Subcutaneous abdominal adipose tissue (tissue), 5 donors: Measurements from ENCODE around the gene DCC.

Experiments used
- H3K27ac ChIP-seq: one replicate; pipeline ENCODE4 v1.7.0; 2013; ENCODE audit warnings: low read depth, mild to moderate bottlenecking, inconsistent platforms, low read length, moderate library complexity
- H3K27me3 ChIP-seq, 5 donors: one replicate each; pipeline ENCODE4 v1.7.0; 2013; ENCODE audit warnings: low read length in 5 of 5, inconsistent platforms in 1 of 5; ENCODE audit not compliant: control insufficient read depth in 5 of 5, insufficient read depth in 4 of 5
- H3K36me3 ChIP-seq, 5 donors: one replicate each; pipeline ENCODE4 v1.7.0; 2013; ENCODE audit warnings: low read length in 5 of 5; ENCODE audit not compliant: control insufficient read depth in 5 of 5, insufficient read depth in 5 of 5
- H3K4me1 ChIP-seq, 5 donors: one replicate each; pipeline ENCODE4 v1.7.0; 2013; ENCODE audit warnings: low read length in 5 of 5, mild to moderate bottlenecking in 3 of 5, moderate library complexity in 1 of 5; ENCODE audit not compliant: control insufficient read depth in 5 of 5, insufficient read depth in 5 of 5
- H3K4me3 ChIP-seq, 5 donors: one replicate each; pipeline ENCODE4 v1.7.0; 2013; ENCODE audit warnings: low read length in 5 of 5, low read depth in 1 of 5
- H3K9ac ChIP-seq, 5 donors: one replicate each; pipeline ENCODE4 v1.7.0; 2013; ENCODE audit warnings: low read length in 5 of 5, mild to moderate bottlenecking in 4 of 5, moderate library complexity in 3 of 5
- H3K9me3 ChIP-seq, 5 donors: one replicate each; pipeline ENCODE4 v1.7.0; 2013; ENCODE audit warnings: low read length in 5 of 5; ENCODE audit not compliant: control insufficient read depth in 5 of 5
- donor health status: healthy.
- donor health status: healthy.
- donor health status: healthy.
- donor health status: healthy.
- donor health status: healthy.

DCC gene

GRCh38 chr18:52403291-52404021 lies 63.5 kb downstream of the DCC start:
- Histone ChIP-seq H3K9me3 (peaks cover 0 to 2% (median 0%) of the 10 kb centered on the region in 5 donors), H3K27ac (no peak overlapping the region), H3K27me3 (no peaks in the 10 kb centered on the region), H3K9ac (no peak overlapping the region), H3K36me3 (no peaks in the 10 kb centered on the region), H3K4me1 (no peaks in the 10 kb centered on the region), H3K4me3 (no peak overlapping the region)

GRCh38 chr18:52408800-52409302 lies 68.9 kb downstream of the DCC start:
- H3K27me3 ChIP-seq, result no peaks in the 10 kb centered on the region
- no peaks in the 10 kb centered on the region for H3K36me3 ChIP-seq
- H3K4me1 ChIP-seq, result no peaks in the 10 kb centered on the region
- H3K9ac ChIP-seq, result no peak overlapping the region
- H3K4me3 ChIP-seq, result no peak overlapping the region
- peaks cover 0 to 2% (median 0%) of the 10 kb centered on the region in 5 donors for H3K9me3 ChIP-seq
- H3K27ac ChIP-seq, result no peak overlapping the region

- H3K9ac ChIP-seq, result no peak overlapping the region
- no peak overlapping the region for H3K4me3 ChIP-seq
- H3K27ac ChIP-seq, result no peak overlapping the region
- no peaks in the 10 kb centered on the region for H3K4me1 ChIP-seq
- H3K27me3 ChIP-seq, result no peaks in the 10 kb centered on the region
- H3K9me3 ChIP-seq, result no peaks in the 10 kb centered on the region
- no peaks in the 10 kb centered on the region for H3K36me3 ChIP-seq
These were observed 69.7 kb downstream of the DCC start for GRCh38 chr18:52409727-52410126.

GRCh38 chr18:52415131-52415530 lies 75.1 kb downstream of the DCC start:
- Histone ChIP-seq H3K27ac (no peak overlapping the region), H3K9me3 (no peaks in the 10 kb centered on the region), H3K4me3 (no peak overlapping the region), H3K9ac (no peak overlapping the region), H3K36me3 (no peaks in the 10 kb centered on the region), H3K27me3 (no peaks in the 10 kb centered on the region), H3K4me1 (no peaks in the 10 kb centered on the region)

- H3K4me3 ChIP-seq, result no peak overlapping the region
- H3K27me3 ChIP-seq, result no peaks in the 10 kb centered on the region
- H3K9me3 ChIP-seq, result no peaks in the 10 kb centered on the region
- H3K27ac ChIP-seq, result no peak overlapping the region
- no peaks in the 10 kb centered on the region for H3K36me3 ChIP-seq
- no peak overlapping the region for H3K9ac ChIP-seq
- H3K4me1 ChIP-seq, result no peaks in the 10 kb centered on the region
These were observed 83.1 kb downstream of the DCC start for GRCh38 chr18:52422985-52423601.

- Histone ChIP-seq H3K4me1 (no peaks in the 10 kb centered on the region), H3K9ac (no peak overlapping the region), H3K27ac (no peak overlapping the region), H3K4me3 (no peak overlapping the region), H3K27me3 (no peaks in the 10 kb centered on the region), H3K36me3 (no peaks in the 10 kb centered on the region), H3K9me3 (no peaks in the 10 kb centered on the region)
These were observed 86.0 kb downstream of the DCC start for GRCh38 chr18:52426041-52426440.

- H3K27me3 ChIP-seq, result no peaks in the 10 kb centered on the region
- H3K4me1 ChIP-seq, result no peaks in the 10 kb centered on the region
- H3K4me3 ChIP-seq, result no peak overlapping the region
- no peaks in the 10 kb centered on the region for H3K36me3 ChIP-seq
- H3K9ac ChIP-seq, result no peak overlapping the region
- no peaks in the 10 kb centered on the region for H3K9me3 ChIP-seq
- H3K27ac ChIP-seq, result no peak overlapping the region
These were observed 86.5 kb downstream of the DCC start for GRCh38 chr18:52426462-52426861.

GRCh38 chr18:52427521-52428175 lies 87.7 kb downstream of the DCC start:
- no peak overlapping the region for H3K4me3 ChIP-seq
- H3K9me3 ChIP-seq, result no peaks in the 10 kb centered on the region
- H3K36me3 ChIP-seq, result no peaks in the 10 kb centered on the region
- no peaks in the 10 kb centered on the region for H3K27me3 ChIP-seq
- H3K9ac ChIP-seq, result no peak overlapping the region
- no peaks in the 10 kb centered on the region for H3K4me1 ChIP-seq
- H3K27ac ChIP-seq, result no peak overlapping the region

GRCh38 chr18:52431683-52432082 lies 91.7 kb downstream of the DCC start:
- Histone ChIP-seq H3K36me3 (no peaks in the 10 kb centered on the region), H3K27me3 (no peaks in the 10 kb centered on the region), H3K27ac (no peak overlapping the region), H3K9me3 (no peaks in the 10 kb centered on the region), H3K9ac (no peak overlapping the region), H3K4me1 (no peaks in the 10 kb centered on the region), H3K4me3 (no peak overlapping the region)

GRCh38 chr18:52433797-52434196 lies 93.8 kb downstream of the DCC start:
- Histone ChIP-seq H3K36me3 (no peaks in the 10 kb centered on the region), H3K4me3 (no peak overlapping the region), H3K27me3 (no peaks in the 10 kb centered on the region), H3K9me3 (no peaks in the 10 kb centered on the region), H3K4me1 (no peaks in the 10 kb centered on the region), H3K27ac (no peak overlapping the region), H3K9ac (no peak overlapping the region)
